ENCODE measurements around the gene KCNH1. TPM values are rescaled to one million over a fixed set of nuclear protein-coding genes. Genes with fewer than 3 reads are reported as not detected.

The KCNH1 gene
- total and polyA plus RNA-seq, 9 of the 15 experiments (the other 6 are each of a cell fraction or from before 2014, with no cell fraction given): not detected

DNA sequence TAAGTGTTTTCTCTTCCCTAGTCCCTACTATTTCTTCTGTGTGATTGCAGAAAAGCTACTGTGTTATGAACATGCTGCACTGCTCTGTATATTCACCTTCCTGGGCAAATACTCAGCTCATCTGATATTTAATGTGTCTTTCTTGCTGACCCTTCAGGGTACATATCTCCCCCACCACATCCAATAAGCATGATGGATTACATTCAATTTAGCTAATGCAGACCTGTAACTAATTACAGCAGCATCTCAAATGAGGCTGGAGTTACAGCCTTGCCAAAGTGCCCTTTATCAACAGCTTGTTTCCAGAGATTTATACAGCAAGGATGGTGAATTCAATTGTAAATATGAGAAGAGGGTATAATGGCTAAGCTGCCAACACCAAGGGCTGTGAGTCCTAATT is 144.0 kb downstream of the KCNH1 start (continued):
- TF ChIP-seq, protein P1, sequence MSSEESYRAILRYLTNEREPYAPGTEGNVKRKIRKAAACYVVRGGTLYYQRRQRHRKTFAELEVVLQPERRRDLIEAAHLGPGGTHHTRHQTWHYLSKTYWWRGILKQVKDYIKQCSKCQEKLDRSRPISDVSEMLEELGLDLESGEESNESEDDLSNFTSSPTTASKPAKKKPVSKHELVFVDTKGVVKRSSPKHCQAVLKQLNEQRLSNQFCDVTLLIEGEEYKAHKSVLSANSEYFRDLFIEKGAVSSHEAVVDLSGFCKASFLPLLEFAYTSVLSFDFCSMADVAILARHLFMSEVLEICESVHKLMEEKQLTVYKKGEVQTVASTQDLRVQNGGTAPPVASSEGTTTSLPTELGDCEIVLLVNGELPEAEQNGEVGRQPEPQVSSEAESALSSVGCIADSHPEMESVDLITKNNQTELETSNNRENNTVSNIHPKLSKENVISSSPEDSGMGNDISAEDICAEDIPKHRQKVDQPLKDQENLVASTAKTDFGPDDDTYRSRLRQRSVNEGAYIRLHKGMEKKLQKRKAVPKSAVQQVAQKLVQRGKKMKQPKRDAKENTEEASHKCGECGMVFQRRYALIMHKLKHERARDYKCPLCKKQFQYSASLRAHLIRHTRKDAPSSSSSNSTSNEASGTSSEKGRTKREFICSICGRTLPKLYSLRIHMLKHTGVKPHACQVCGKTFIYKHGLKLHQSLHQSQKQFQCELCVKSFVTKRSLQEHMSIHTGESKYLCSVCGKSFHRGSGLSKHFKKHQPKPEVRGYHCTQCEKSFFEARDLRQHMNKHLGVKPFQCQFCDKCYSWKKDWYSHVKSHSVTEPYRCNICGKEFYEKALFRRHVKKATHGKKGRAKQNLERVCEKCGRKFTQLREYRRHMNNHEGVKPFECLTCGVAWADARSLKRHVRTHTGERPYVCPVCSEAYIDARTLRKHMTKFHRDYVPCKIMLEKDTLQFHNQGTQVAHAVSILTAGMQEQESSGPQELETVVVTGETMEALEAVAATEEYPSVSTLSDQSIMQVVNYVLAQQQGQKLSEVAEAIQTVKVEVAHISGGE (CRISPR knock-in tag; IDR thresholded peaks at IDR 0.05): no peak
- TF ChIP-seq HCFC1 (IDR thresholded peaks at IDR 0.05; ENCODE audit: low read depth, low read length) (no peak), RFX5 (IDR thresholded peaks at IDR 0.05; ENCODE audit: low read depth, low read length) (no peak), CREB1 (IDR thresholded peaks at IDR 0.05) (no peak), CREB1 (CRISPR knock-in tag; IDR thresholded peaks at IDR 0.05) (no peak), ZNF696 (CRISPR knock-in tag; conservative IDR thresholded peaks at IDR 0.05) (no peak), C11orf30 (IDR thresholded peaks at IDR 0.05; ENCODE audit: low read depth) (no peak), ZSCAN29 (IDR thresholded peaks at IDR 0.05) (no peak), PCBP1 (IDR thresholded peaks at IDR 0.05; ENCODE audit: low read depth, low read length, poor library complexity, severe bottlenecking) (no peak), NELFE (IDR thresholded peaks at IDR 0.05; ENCODE audit: insufficient read depth, insufficient read length) (no peak), ZNF12 (CRISPR knock-in tag; IDR thresholded peaks at IDR 0.05) (no peak)
- TF ChIP-seq, protein P2, sequence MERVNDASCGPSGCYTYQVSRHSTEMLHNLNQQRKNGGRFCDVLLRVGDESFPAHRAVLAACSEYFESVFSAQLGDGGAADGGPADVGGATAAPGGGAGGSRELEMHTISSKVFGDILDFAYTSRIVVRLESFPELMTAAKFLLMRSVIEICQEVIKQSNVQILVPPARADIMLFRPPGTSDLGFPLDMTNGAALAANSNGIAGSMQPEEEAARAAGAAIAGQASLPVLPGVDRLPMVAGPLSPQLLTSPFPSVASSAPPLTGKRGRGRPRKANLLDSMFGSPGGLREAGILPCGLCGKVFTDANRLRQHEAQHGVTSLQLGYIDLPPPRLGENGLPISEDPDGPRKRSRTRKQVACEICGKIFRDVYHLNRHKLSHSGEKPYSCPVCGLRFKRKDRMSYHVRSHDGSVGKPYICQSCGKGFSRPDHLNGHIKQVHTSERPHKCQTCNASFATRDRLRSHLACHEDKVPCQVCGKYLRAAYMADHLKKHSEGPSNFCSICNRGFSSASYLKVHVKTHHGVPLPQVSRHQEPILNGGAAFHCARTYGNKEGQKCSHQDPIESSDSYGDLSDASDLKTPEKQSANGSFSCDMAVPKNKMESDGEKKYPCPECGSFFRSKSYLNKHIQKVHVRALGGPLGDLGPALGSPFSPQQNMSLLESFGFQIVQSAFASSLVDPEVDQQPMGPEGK (CRISPR knock-in tag; IDR thresholded peaks at IDR 0.05; ENCODE audit: borderline replicate concordance): no peak
